ENCODE results near the gene S100A2.
"Not testable (repeated sequence)": the region's sequence is repeated elsewhere in the genome, so short reads cannot be mapped to it uniquely, and the experiment has no call there.

Gene S100A2

DNA sequence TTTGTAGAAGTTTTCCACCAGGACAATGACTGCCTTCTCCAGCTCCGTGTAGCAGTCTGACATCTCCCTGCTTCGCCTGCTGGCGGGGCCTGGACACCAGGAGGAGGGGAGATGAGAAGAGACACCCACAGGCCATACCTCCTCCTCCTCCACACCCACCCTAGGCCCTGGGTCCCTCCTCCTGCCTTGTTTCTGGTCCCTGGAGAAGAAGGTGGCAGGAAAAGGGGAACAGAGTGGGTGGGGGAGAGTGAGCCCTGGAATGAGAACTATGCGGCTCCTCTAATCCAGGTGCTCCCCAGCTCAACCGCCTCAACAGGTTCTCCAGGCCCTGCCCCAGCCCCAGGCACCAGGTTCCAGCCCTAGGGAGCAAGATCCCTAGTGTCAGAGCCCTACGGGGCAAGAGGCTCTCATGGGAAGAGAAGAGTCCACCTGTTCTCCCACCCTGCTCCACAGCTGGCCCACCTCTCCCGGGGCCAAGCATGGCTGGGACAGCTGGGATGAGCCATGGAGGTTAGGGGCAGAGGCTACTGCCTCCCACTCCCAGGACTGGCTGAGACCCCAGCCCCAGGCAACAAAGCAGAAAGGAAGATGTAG, 42.5 kb upstream of the S100A2 start:
- Histone ChIP-seq H2AFZ (ENCODE audit: low read depth, low read length) (no peak overlapping the region), H3K36me3 (ENCODE audit: insufficient read depth, low read length) (no peaks in the 10 kb centered on the region), H3K4me3 (ENCODE audit: low read length) (no peak overlapping the region), H3K9me3 (ENCODE audit: low read length) (no peaks in the 10 kb centered on the region), H3K4me1 (ENCODE audit: insufficient read depth, low read length) (peaks cover 28% of the 10 kb centered on the region), H3K27me3 (ENCODE audit: insufficient read depth, low read length) (no peaks in the 10 kb centered on the region)

DNA sequence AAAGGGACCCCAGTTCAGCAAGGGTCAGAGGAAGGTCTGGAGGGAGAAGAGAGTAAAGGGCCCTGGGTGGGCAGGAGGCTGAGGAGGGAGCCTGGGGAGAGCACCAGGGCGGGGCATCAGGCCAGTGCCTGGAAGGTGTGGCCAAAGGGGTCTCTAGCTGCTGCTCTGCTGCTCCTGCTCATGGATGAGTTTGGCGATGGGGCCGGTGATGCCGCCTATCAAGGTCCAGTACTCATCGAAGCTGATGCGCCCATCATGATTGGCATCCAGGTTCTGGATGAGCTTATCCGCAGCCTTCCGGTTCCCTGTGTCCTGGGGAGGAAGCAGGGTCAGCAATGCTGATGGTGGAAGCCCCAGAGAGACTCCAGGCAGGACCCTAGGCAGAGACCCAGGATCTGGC, 41.7 kb upstream of the S100A2 start:
- Histone ChIP-seq H3K4me3 (ENCODE audit: low read length) (no peak overlapping the region), H3K9me3 (ENCODE audit: low read length) (no peaks in the 10 kb centered on the region), H2AFZ (ENCODE audit: low read depth, low read length) (no peak overlapping the region), H3K36me3 (ENCODE audit: insufficient read depth, low read length) (no peaks in the 10 kb centered on the region), H3K27me3 (ENCODE audit: insufficient read depth, low read length) (no peaks in the 10 kb centered on the region), H3K4me1 (ENCODE audit: insufficient read depth, low read length) (peaks cover 24% of the 10 kb centered on the region)

DNA sequence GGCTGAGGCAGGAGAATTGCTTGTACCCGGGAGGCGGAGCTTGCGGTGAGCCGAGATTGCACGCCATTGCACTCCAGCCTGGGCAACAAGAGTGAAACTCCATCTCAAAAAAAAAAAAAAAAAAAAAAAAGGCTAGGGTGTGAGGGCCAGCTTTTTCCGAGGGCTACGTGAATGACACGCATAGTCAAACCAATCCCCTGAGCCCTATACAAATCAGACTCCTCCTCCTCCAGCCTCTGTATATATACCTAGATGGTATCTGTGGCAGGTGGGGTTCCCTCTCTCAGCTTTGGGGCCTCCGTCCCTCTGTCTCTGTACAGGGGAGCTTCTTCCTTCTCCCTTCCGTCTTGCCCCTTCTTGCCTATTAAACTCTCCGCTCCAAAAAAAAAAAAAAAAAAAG, 40.5 kb upstream of the S100A2 start:
- no peak overlapping the region for H3K4me3 ChIP-seq (ENCODE audit: low read length)
- H3K27me3 ChIP-seq (ENCODE audit: insufficient read depth, low read length) = no peaks in the 10 kb centered on the region
- H3K4me1 ChIP-seq (ENCODE audit: insufficient read depth, low read length) = peaks cover 17% of the 10 kb centered on the region
- H3K36me3 ChIP-seq (ENCODE audit: insufficient read depth, low read length) = no peaks in the 10 kb centered on the region
- H3K9me3 ChIP-seq (ENCODE audit: low read length) = no peaks in the 10 kb centered on the region
- no peak overlapping the region for H2AFZ ChIP-seq (ENCODE audit: low read depth, low read length)

DNA sequence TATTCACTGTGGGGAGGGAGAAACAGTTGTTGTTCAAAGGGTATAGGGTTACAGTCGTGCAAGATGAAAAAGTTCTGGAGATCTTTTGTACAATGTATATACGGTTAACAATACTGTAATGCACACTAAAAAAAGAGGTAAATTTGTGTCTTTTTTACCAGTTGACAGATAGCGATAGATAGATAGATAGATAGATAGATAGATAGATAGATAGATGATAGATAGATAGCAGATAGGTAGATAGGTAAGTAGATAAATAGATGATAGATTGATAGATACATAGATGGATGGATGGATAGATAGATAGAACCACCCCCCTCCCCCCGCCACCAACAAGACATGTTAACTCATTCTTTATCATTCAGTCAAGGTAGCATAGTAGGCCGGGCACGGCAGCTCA, 37.1 kb upstream of the S100A2 start:
- no peaks in the 10 kb centered on the region for H3K36me3 ChIP-seq (ENCODE audit: insufficient read depth, low read length)
- no peak overlapping the region for H2AFZ ChIP-seq (ENCODE audit: low read depth, low read length)
- no peaks in the 10 kb centered on the region for H3K27me3 ChIP-seq (ENCODE audit: insufficient read depth, low read length)
- no peak overlapping the region for H3K4me3 ChIP-seq (ENCODE audit: low read length)
- no peaks in the 10 kb centered on the region for H3K9me3 ChIP-seq (ENCODE audit: low read length)
- peaks cover 8% of the 10 kb centered on the region for H3K4me1 ChIP-seq (ENCODE audit: insufficient read depth, low read length)

DNA sequence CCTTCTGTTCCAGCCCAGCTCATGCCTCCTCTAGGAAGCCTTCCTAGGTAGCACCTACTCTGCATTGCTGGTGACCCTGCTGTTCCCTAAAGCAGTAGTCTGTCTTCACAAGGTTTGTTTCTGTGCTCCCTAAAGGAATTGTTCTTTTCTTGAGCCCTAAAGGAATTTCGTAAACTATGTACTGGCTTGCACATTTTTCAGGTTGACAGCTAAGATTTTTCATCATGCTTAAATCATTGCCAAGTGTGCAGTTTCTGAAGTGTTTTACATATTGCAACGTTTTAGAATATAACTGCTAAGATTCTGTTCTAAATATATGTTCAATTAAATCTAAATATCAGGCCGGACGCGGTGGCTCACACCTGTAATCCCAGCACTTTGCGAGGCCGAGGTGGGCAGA, 34.2 kb upstream of the S100A2 start:
- H2AFZ ChIP-seq (ENCODE audit: low read depth, low read length) = no peak overlapping the region
- no peaks in the 10 kb centered on the region for H3K27me3 ChIP-seq (ENCODE audit: insufficient read depth, low read length)
- no peaks in the 10 kb centered on the region for H3K36me3 ChIP-seq (ENCODE audit: insufficient read depth, low read length)
- no peak overlapping the region for H3K4me3 ChIP-seq (ENCODE audit: low read length)
- peaks cover 8% of the 10 kb centered on the region for H3K4me1 ChIP-seq (ENCODE audit: insufficient read depth, low read length)
- no peaks in the 10 kb centered on the region for H3K9me3 ChIP-seq (ENCODE audit: low read length)

DNA sequence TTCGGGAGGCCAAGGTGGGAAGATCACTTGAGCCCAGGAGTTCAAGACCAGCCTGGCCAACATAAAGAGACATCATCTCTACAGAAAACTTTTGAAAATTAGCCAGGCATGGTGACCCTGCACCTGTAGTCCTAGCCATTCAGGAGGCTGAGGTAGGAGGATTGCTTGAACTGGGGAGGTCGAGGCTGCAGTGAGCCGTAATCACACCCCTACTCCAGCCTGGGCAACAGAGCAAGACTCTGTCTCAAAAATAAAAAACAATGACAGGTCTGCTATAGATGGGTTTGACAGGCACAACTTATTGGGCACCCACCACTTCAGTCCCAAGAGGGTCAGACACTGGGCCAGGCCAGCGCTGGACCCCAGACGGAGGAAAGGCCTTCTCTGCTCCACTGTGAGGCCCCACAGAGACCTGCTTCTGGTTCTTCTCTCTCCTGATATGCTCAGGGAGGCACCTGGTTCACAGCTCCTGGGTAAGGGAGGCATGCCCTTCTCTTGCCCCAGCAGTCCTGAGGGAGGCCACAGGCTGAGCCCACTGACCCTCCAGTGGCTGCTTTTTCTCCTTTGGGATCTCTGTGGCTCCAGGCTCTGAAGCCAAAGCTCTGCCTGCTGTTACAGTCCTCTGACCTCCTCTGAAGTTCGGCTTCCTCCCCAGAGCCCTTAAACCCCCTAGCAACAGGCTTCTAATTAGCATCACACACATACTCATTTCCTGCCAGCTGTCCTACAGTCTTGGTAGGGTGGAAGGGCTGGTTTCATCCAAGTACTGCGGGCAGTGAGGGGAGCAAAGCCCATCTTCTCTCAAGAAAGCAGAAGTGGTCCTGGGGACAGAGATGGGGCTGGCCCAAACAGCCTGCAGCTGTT, 32.9 kb upstream of the S100A2 start:
- Histone ChIP-seq H3K36me3 (ENCODE audit: insufficient read depth, low read length) (no peaks in the 10 kb centered on the region), H3K9me3 (ENCODE audit: low read length) (no peaks in the 10 kb centered on the region), H3K4me3 (ENCODE audit: low read length) (no peak overlapping the region), H3K4me1 (ENCODE audit: insufficient read depth, low read length) (peaks cover 8% of the 10 kb centered on the region), H3K27me3 (ENCODE audit: insufficient read depth, low read length) (no peaks in the 10 kb centered on the region), H2AFZ (ENCODE audit: low read depth, low read length) (no peak overlapping the region)

DNA sequence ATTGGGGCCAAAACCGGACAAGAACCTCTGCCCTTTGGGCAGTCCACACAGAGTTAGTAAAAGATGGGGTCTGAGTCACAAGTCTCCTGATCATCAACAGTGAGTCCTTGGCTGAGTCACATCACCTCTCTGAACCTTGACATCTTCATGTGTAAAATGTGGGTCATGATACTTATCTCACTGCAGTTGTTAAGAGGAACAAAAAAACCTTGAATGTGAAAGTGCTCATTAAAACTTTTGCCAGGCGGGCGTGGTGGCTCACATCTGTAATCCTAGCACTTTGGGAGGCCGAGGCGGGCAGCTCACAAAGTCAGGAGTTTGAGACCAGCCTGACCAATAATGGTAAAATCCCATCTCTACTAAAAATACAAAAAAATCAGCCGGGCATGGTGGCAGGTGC, 31.6 kb upstream of the S100A2 start:
- Histone ChIP-seq H3K9me3 (ENCODE audit: low read length) (no peaks in the 10 kb centered on the region), H3K36me3 (ENCODE audit: insufficient read depth, low read length) (no peaks in the 10 kb centered on the region), H3K4me1 (ENCODE audit: insufficient read depth, low read length) (peaks cover 21% of the 10 kb centered on the region), H3K4me3 (ENCODE audit: low read length) (no peak overlapping the region), H2AFZ (ENCODE audit: low read depth, low read length) (no peak overlapping the region), H3K27me3 (ENCODE audit: insufficient read depth, low read length) (no peaks in the 10 kb centered on the region)

DNA sequence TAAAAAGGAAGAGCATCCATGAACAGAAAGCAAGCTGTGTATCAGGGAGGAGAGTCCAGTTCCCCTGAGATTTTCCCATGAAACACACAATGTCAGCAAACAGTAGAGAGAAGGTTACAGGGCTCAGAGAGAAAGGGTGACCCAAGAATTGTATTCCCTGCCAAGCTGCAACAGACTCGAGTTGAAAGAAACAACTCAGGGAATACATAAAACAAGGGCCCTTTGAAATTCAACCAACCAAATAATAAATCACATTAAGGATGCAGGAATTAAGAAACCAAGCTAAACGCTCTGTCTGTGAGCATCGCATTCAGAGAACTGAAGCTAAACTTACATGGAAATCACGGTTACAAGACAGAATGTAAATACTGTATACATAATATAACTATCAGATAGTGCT, 27.1 kb upstream of the S100A2 start:
- Histone ChIP-seq H3K36me3 (ENCODE audit: insufficient read depth, low read length) (no peaks in the 10 kb centered on the region), H3K4me1 (ENCODE audit: insufficient read depth, low read length) (peaks cover 17% of the 10 kb centered on the region), H2AFZ (ENCODE audit: low read depth, low read length) (no peak overlapping the region), H3K4me3 (ENCODE audit: low read length) (no peak overlapping the region), H3K27me3 (ENCODE audit: insufficient read depth, low read length) (no peaks in the 10 kb centered on the region), H3K9me3 (ENCODE audit: low read length) (no peaks in the 10 kb centered on the region)

DNA sequence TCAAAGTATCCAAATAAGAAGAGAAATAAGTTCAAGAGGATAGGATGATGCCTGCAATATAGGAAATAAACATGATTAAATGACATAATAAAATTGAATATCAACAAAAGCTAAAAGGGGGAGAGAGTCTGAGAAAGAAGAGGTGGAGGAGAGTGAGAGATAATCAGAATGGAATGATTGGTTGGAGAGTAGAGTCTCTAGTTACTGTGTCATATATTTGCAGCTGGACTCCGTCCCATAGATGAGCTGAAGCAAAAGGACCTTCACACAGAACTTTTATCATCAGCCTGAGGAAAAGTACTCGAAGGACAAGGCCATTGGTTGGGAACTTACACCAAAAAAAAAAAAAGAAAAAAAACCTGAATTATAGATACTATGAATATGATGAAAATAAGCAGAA, 22.8 kb upstream of the S100A2 start:
- Histone ChIP-seq H3K4me1 (ENCODE audit: insufficient read depth, low read length) (peaks cover 29% of the 10 kb centered on the region), H3K9me3 (ENCODE audit: low read length) (no peaks in the 10 kb centered on the region), H2AFZ (ENCODE audit: low read depth, low read length) (no peak overlapping the region), H3K27me3 (ENCODE audit: insufficient read depth, low read length) (no peaks in the 10 kb centered on the region), H3K4me3 (ENCODE audit: low read length) (no peak overlapping the region), H3K36me3 (ENCODE audit: insufficient read depth, low read length) (no peaks in the 10 kb centered on the region)

DNA sequence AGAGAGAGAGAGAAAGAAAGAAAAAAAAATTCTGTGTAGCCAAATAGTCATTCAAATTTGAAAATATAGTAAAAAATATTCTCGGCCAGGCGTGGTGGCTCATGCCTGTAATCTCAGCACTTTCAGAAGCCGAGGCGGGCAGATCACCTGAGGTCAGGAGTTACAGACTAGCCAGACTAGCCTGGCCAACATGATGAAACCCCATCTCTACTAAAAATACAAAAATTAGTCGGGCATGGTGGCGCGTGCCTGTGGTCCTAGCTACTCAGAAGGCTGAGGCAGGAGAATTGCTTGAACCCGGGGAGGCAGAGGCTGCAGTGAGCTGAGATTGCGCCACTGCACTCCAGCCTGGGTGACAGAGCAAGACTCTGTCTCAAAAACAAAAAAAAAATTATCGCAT, 22.4 kb upstream of the S100A2 start:
- H3K4me1 ChIP-seq (ENCODE audit: insufficient read depth, low read length) = peaks cover 25% of the 10 kb centered on the region
- not testable (repeated sequence) for H3K9me3 ChIP-seq (ENCODE audit: low read length); H2AFZ ChIP-seq (ENCODE audit: low read depth, low read length); H3K27me3 ChIP-seq (ENCODE audit: insufficient read depth, low read length); H3K4me3 ChIP-seq (ENCODE audit: low read length); H3K36me3 ChIP-seq (ENCODE audit: insufficient read depth, low read length)

DNA sequence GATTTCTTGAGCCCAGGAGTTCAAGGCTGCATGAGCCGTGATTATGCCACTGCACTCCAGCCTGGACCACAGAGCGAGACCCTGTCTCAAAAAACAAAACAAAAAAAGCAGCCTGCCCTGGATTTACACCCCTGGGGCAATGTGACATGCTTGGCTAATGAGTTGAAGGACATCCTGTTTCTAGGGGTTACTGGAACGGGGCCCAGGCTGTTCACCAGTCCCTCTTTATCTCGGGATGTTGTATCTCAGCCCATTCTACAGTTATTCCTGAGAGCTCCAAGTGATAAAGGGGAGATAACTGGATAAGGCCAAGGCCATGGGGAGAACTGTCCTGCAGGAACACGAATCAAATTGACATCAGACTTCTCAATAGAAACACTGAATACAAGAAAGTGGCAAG, 21.7 kb upstream of the S100A2 start:
- H3K4me1 ChIP-seq (ENCODE audit: insufficient read depth, low read length) = peaks cover 17% of the 10 kb centered on the region
- H3K4me3 ChIP-seq (ENCODE audit: low read length) = no peak overlapping the region
- no peaks in the 10 kb centered on the region for H3K9me3 ChIP-seq (ENCODE audit: low read length)
- no peak overlapping the region for H2AFZ ChIP-seq (ENCODE audit: low read depth, low read length)
- H3K27me3 ChIP-seq (ENCODE audit: insufficient read depth, low read length) = no peaks in the 10 kb centered on the region
- no peaks in the 10 kb centered on the region for H3K36me3 ChIP-seq (ENCODE audit: insufficient read depth, low read length)

DNA sequence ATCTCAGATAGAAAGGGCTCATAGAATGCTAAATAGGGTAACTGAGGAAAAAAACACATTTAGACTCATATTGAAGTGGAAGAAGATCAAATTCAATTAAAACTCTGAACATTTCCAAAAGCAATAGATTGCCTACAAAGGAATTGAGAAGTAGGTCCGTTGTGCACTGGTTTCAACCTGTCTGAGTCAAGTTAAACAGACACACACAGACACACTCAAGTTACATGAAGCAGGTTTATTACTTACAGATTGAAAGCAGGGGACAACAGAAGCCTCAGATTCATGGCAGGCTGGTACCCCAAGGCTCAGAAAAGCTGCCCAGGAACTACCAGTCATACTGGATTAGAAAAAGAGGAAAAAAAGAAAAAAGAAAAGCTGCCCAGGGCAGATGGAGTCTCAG, 20.7 kb upstream of the S100A2 start:
- Histone ChIP-seq H3K4me1 (ENCODE audit: insufficient read depth, low read length) (peaks cover 13% of the 10 kb centered on the region), H3K4me3 (ENCODE audit: low read length) (no peak overlapping the region), H3K9me3 (ENCODE audit: low read length) (no peaks in the 10 kb centered on the region), H3K36me3 (ENCODE audit: insufficient read depth, low read length) (no peaks in the 10 kb centered on the region), H3K27me3 (ENCODE audit: insufficient read depth, low read length) (no peaks in the 10 kb centered on the region), H2AFZ (ENCODE audit: low read depth, low read length) (peak overlapping the region; percentile 15)

DNA sequence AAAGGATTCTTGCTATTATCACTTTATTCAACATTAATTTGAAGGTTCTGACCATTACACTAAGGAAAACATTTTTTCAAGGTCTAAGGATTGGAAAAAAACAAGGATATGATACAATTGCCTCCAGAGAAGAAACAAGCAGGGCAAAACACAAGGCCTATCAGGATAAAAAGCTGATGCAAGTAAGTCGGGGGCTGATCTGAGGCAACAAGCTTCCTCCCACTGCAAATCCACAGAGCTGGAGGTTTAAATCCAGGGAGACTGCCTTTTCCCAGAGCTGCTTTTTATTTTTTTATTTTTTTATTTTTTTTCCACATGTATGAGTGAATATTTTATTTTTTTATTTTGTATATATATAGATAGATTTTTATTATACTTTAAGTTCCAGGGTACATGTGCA, 19.4 kb upstream of the S100A2 start:
- Histone ChIP-seq H3K9me3 (ENCODE audit: low read length) (no peaks in the 10 kb centered on the region), H2AFZ (ENCODE audit: low read depth, low read length) (no peak overlapping the region), H3K4me3 (ENCODE audit: low read length) (no peak overlapping the region)

DNA sequence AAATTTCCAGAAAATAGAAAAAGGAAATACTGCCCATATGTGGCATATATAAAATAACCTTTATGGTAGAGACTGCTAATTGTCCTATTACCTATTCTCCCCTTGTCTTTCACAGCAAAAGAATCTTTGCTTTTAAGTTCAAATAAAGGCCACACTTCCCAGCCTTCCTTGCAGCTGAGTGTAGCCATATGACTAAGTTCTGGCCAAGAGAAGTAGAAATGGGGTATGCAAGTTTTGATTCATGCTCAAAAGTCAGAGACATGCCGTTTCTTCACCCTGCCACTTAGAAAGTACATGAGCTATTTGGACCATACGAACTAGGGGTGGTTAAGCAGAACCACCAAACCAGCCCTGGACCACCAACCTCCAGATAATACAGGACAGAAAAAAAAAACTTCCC, 18.3 kb upstream of the S100A2 start:
- Histone ChIP-seq H3K4me3 (ENCODE audit: low read length) (no peak overlapping the region), H3K36me3 (ENCODE audit: insufficient read depth, low read length) (no peaks in the 10 kb centered on the region), H2AFZ (ENCODE audit: low read depth, low read length) (no peak overlapping the region), H3K9me3 (ENCODE audit: low read length) (no peaks in the 10 kb centered on the region), H3K4me1 (ENCODE audit: insufficient read depth, low read length) (peaks cover 16% of the 10 kb centered on the region), H3K27me3 (ENCODE audit: insufficient read depth, low read length) (no peaks in the 10 kb centered on the region)

More for the DNA sequence above, 19.4 kb upstream of the S100A2 start:
- H3K27me3 ChIP-seq (ENCODE audit: insufficient read depth, low read length) = no peaks in the 10 kb centered on the region
- H3K4me1 ChIP-seq (ENCODE audit: insufficient read depth, low read length) = peaks cover 13% of the 10 kb centered on the region
- no peaks in the 10 kb centered on the region for H3K36me3 ChIP-seq (ENCODE audit: insufficient read depth, low read length)
